Liver (tissue), 3 donors: ENCODE results near the gene BAHD1.
"Not testable (repeated sequence)": the region's sequence is repeated elsewhere in the genome, so short reads cannot be mapped to it uniquely, and the experiment has no call there.

Source experiments
- ATF3 ChIP-seq: IDR thresholded peaks from 2 replicates; pipeline ENCODE4 v1.6.1; 2016; ENCODE audit warnings: antibody characterized with exemption
- EGR1 ChIP-seq, 2 donors: IDR thresholded peaks; 2 replicates each; pipeline ENCODE4 v1.6.1; 2016 to 2018; ENCODE audit warnings: antibody characterized with exemption in 2 of 2, low read depth in 2 of 2
- GABPA ChIP-seq, 2 donors: IDR thresholded peaks in 1 of 2; conservative IDR thresholded peaks in 1 of 2; 2 replicates each; pipeline ENCODE4 v1.6.1; 2016; ENCODE audit warnings: antibody characterized with exemption in 2 of 2, mild to moderate bottlenecking in 1 of 2, moderate library complexity in 1 of 2
- RAD21 ChIP-seq, 2 donors: IDR thresholded peaks; 2 replicates each; pipeline ENCODE4 v1.6.1; 2016; ENCODE audit warnings: antibody characterized with exemption in 2 of 2, mild to moderate bottlenecking in 2 of 2
- SP1 ChIP-seq: IDR thresholded peaks from 2 replicates; pipeline ENCODE4 v1.6.1; 2018; ENCODE audit warnings: antibody characterized with exemption, mild to moderate bottlenecking
- YY1 ChIP-seq: IDR thresholded peaks from 2 replicates; pipeline ENCODE4 v1.6.1; 2016; ENCODE audit warnings: antibody characterized with exemption, mild to moderate bottlenecking
- TF ChIP-seq, protein P1 (sequence below): fragments of 150-350 bp; IDR thresholded peaks from 2 replicates; pipeline ENCODE4 v1.5.1; 2017; ENCODE audit warnings: improper control_type of control experiment, low read depth, low read length; ENCODE audit not compliant: missing input control
- TF ChIP-seq, protein P2 (sequence below): IDR thresholded peaks from 2 replicates; pipeline ENCODE4 v1.6.1; 2016; ENCODE audit warnings: antibody characterized with exemption, mild to moderate bottlenecking
- TF ChIP-seq, protein P3 (sequence below): IDR thresholded peaks from 2 replicates; pipeline ENCODE4 v1.6.1; 2016; ENCODE audit warnings: antibody characterized with exemption
- donor health status: healthy.
- donor health status: healthy.

- TF ChIP-seq, protein P1, sequence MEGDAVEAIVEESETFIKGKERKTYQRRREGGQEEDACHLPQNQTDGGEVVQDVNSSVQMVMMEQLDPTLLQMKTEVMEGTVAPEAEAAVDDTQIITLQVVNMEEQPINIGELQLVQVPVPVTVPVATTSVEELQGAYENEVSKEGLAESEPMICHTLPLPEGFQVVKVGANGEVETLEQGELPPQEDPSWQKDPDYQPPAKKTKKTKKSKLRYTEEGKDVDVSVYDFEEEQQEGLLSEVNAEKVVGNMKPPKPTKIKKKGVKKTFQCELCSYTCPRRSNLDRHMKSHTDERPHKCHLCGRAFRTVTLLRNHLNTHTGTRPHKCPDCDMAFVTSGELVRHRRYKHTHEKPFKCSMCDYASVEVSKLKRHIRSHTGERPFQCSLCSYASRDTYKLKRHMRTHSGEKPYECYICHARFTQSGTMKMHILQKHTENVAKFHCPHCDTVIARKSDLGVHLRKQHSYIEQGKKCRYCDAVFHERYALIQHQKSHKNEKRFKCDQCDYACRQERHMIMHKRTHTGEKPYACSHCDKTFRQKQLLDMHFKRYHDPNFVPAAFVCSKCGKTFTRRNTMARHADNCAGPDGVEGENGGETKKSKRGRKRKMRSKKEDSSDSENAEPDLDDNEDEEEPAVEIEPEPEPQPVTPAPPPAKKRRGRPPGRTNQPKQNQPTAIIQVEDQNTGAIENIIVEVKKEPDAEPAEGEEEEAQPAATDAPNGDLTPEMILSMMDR, result not testable (repeated sequence)
- TF ChIP-seq SP1; RAD21 (IDR thresholded peaks at IDR 0.05); GABPA (IDR thresholded peaks at IDR 0.05 in 1 of 2, conservative IDR thresholded peaks at IDR 0.05 in 1 of 2); EGR1 (IDR thresholded peaks at IDR 0.05; ENCODE audit: low read depth in 2 of 2); ATF3; YY1: not testable (repeated sequence)
- TF ChIP-seq, protein P2, sequence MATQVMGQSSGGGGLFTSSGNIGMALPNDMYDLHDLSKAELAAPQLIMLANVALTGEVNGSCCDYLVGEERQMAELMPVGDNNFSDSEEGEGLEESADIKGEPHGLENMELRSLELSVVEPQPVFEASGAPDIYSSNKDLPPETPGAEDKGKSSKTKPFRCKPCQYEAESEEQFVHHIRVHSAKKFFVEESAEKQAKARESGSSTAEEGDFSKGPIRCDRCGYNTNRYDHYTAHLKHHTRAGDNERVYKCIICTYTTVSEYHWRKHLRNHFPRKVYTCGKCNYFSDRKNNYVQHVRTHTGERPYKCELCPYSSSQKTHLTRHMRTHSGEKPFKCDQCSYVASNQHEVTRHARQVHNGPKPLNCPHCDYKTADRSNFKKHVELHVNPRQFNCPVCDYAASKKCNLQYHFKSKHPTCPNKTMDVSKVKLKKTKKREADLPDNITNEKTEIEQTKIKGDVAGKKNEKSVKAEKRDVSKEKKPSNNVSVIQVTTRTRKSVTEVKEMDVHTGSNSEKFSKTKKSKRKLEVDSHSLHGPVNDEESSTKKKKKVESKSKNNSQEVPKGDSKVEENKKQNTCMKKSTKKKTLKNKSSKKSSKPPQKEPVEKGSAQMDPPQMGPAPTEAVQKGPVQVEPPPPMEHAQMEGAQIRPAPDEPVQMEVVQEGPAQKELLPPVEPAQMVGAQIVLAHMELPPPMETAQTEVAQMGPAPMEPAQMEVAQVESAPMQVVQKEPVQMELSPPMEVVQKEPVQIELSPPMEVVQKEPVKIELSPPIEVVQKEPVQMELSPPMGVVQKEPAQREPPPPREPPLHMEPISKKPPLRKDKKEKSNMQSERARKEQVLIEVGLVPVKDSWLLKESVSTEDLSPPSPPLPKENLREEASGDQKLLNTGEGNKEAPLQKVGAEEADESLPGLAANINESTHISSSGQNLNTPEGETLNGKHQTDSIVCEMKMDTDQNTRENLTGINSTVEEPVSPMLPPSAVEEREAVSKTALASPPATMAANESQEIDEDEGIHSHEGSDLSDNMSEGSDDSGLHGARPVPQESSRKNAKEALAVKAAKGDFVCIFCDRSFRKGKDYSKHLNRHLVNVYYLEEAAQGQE, result not testable (repeated sequence)
- TF ChIP-seq, protein P3, sequence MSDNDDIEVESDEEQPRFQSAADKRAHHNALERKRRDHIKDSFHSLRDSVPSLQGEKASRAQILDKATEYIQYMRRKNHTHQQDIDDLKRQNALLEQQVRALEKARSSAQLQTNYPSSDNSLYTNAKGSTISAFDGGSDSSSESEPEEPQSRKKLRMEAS, result not testable (repeated sequence)
These were observed 13.2 kb downstream of the BAHD1 start for GRCh38 chr15:40453941-40454340.
